Activated CD4-positive, alpha-beta T cell treated with anti-CD3 and anti-CD28 coated beads, Interleukin-2, Interleukin-6, amounts not matched to agents 100 ng/mL and 50 ng/mL, durations not matched to agents 16 hours and 8 hours (primary cell): ENCODE data around the gene VEPH1.
A peak's percentile ranks its signal among the peaks of the same experiment; 100 is the strongest.

Experiments
- DNase-seq: peaks from one replicate; pipeline ENCODE4 v3.0.0-alpha.2; 2020

The VEPH1 gene

GRCh38 chr3:157242836-157243235, 260.4 kb downstream of the VEPH1 start:
- DNase-seq: no peak

GRCh38 chr3:157241599-157241998, 261.6 kb downstream of the VEPH1 start:
- no peak for DNase-seq

GRCh38 chr3:157240408-157240807, 262.8 kb downstream of the VEPH1 start:
- DNase-seq: no peak

- peak; percentile 86 for DNase-seq
These were observed 264.0 kb downstream of the VEPH1 start for GRCh38 chr3:157239082-157239704.

- no peak for DNase-seq
These were observed 264.8 kb downstream of the VEPH1 start for GRCh38 chr3:157238457-157238856.

- no peak for DNase-seq
These were observed 265.3 kb downstream of the VEPH1 start for GRCh38 chr3:157237886-157238285.

GRCh38 chr3:157235291-157235690, 267.9 kb downstream of the VEPH1 start:
- DNase-seq: no peak

GRCh38 chr3:157233923-157234322, 269.3 kb downstream of the VEPH1 start:
- DNase-seq: no peak

- DNase-seq: no peak
These were observed 271.1 kb downstream of the VEPH1 start for GRCh38 chr3:157232141-157232540.

- DNase-seq: no peak
These were observed 272.1 kb downstream of the VEPH1 start for GRCh38 chr3:157231071-157231470.

GRCh38 chr3:157226173-157226847, 276.9 kb downstream of the VEPH1 start:
- peak; percentile 44 for DNase-seq

GRCh38 chr3:157225001-157225400, 278.2 kb downstream of the VEPH1 start:
- no peak for DNase-seq

- DNase-seq: no peak
These were observed 282.3 kb downstream of the VEPH1 start for GRCh38 chr3:157220883-157221282.

GRCh38 chr3:157220211-157220610, 283.0 kb downstream of the VEPH1 start:
- DNase-seq: no peak

- no peak for DNase-seq
These were observed 284.0 kb downstream of the VEPH1 start for GRCh38 chr3:157219215-157219614.
